GM19372 (cell line): ENCODE data around the gene LAMP5.

Source experiments
- ATAC-seq: cut with Tn5 transposase; IDR thresholded peaks from one replicate; pipeline ENCODE4 v1.9.1; 2021; ENCODE audit warnings: mild to moderate bottlenecking, low read depth, moderate library complexity; ENCODE audit not compliant: unreplicated experiment

Gene LAMP5

GRCh38 chr20:9531581-9531980 lies 17.2 kb downstream of the LAMP5 start:
- no peak for ATAC-seq

- ATAC-seq, result no peak
These were observed 17.9 kb downstream of the LAMP5 start for GRCh38 chr20:9532069-9532838.

GRCh38 chr20:9534025-9534424 lies 19.6 kb downstream of the LAMP5 start:
- no peak for ATAC-seq

- no peak for ATAC-seq
These were observed 21.1 kb downstream of the LAMP5 start for GRCh38 chr20:9535449-9535848.

GRCh38 chr20:9543214-9543613 lies 28.8 kb downstream of the LAMP5 start:
- no peak for ATAC-seq

GRCh38 chr20:9550283-9550682 lies 35.9 kb downstream of the LAMP5 start:
- ATAC-seq, result no peak

GRCh38 chr20:9550871-9551270 lies 36.5 kb downstream of the LAMP5 start:
- no peak for ATAC-seq

- no peak for ATAC-seq
These were observed 37.6 kb downstream of the LAMP5 start for GRCh38 chr20:9551808-9552550.

GRCh38 chr20:9555781-9556180 lies 41.4 kb downstream of the LAMP5 start:
- no peak for ATAC-seq

GRCh38 chr20:9557411-9557810 lies 43.0 kb downstream of the LAMP5 start:
- no peak for ATAC-seq

- no peak for ATAC-seq
These were observed 51.6 kb downstream of the LAMP5 start for GRCh38 chr20:9565910-9566550.

GRCh38 chr20:9566977-9567376 lies 52.6 kb downstream of the LAMP5 start:
- no peak for ATAC-seq

GRCh38 chr20:9570612-9571011 lies 56.2 kb downstream of the LAMP5 start:
- no peak for ATAC-seq

GRCh38 chr20:9571783-9572182 lies 57.4 kb downstream of the LAMP5 start:
- ATAC-seq, result no peak

- ATAC-seq, result no peak
These were observed 58.3 kb downstream of the LAMP5 start for GRCh38 chr20:9572670-9573069.

GRCh38 chr20:9573335-9574151 lies 59.2 kb downstream of the LAMP5 start:
- ATAC-seq, result no peak

- ATAC-seq, result no peak
These were observed 59.8 kb downstream of the LAMP5 start for GRCh38 chr20:9574181-9574580.

GRCh38 chr20:9574776-9575175 lies 60.4 kb downstream of the LAMP5 start:
- no peak for ATAC-seq

GRCh38 chr20:9575836-9576235 lies 61.4 kb downstream of the LAMP5 start:
- ATAC-seq, result no peak

GRCh38 chr20:9576695-9577094 lies 62.3 kb downstream of the LAMP5 start:
- no peak for ATAC-seq

GRCh38 chr20:9577397-9577796 lies 63.0 kb downstream of the LAMP5 start:
- no peak for ATAC-seq
